ENCODE results near the gene BABAM2. TPM values are rescaled to one million over a fixed set of nuclear protein-coding genes. Genes with fewer than 3 reads are reported as not detected.

The BABAM2 gene
- total RNA-seq, 2 donors from 2014 or later = 36.4 to 40.9 TPM

DNA sequence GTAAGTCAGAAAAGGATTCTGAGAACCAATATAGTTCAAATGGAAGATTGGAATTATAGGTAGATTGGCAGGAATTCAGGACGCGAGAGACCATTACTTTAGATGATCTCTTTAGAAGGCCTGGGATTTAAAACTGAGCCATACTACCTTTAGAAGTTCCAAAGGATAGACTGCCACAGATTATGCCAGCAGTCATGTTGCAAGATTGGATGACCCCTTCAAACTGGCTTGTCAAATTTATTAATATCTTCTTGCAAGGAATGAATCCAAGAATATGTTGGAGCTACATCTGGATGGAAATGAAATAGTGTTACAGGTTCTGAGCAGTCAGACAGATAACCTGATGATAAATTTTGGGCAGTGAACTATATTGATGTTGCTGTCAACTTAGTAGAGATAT is 22.0 kb downstream of the BABAM2 start:
- 95 to 100% methylated on average over 2 of the region's 2 CpGs for WGBS, 2 experiments (ENCODE audit: insufficient coverage in 1 of 2, insufficient read length in 1 of 2)
- H3K9ac ChIP-seq (ENCODE audit: extremely low read depth, low read length, poor library complexity, severe bottlenecking) = no peak overlapping the region

DNA sequence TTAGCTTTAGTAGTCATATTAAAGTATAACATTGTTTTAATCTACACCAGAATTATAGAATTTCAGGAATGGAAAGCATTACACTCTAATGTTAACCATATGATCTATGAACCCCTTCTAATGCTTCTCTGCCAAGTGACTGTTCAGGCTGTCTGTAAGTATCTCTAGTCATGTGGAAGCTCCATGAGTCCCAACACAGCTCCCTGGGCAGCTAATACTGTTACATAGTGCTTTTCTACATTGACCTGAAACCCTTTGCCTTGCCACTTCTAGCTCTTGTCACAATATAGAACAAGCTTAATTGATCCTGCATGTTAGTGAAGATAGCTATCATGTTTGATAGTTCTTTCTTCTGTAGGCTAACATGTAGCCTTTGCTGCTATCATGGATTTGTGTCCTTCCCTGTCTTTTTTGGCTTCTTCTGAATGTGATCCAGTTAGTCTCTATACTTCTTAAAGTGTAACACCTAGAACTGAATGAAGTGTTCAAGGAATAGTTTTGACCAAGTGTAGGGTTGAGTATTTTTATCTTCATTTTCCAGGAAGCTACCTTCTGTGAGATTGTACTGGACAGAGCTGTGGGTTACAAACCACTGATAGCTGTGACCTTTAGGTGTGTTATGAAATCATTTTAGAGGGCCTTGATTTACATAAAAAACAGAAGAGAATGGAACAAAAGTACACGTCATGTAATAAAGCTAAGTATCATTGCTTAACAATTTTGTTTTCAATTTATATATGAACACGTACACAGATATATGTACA is 23.7 kb downstream of the BABAM2 start:
- H3K27ac ChIP-seq (ENCODE audit: low read depth, low read length) = no peak overlapping the region
- H3K36me3 ChIP-seq (ENCODE audit: control insufficient read depth, insufficient read depth, low read length) = no peaks in the 10 kb centered on the region
- H3K4me3 Mint-ChIP-seq = no peak overlapping the region
- no peak for DNase-seq
- H3K9ac ChIP-seq (ENCODE audit: extremely low read depth, low read length, poor library complexity, severe bottlenecking) = no peak overlapping the region
- H3K36me3 Mint-ChIP-seq (ENCODE audit: low read depth) = no peaks in the 10 kb centered on the region
- no peaks in the 10 kb centered on the region for H3K27me3 ChIP-seq (ENCODE audit: control insufficient read depth, insufficient read depth, low read length, poor library complexity, severe bottlenecking)
- WGBS, 2 experiments (ENCODE audit: insufficient coverage in 1 of 2, insufficient read length in 1 of 2) = 100% methylated on average over 1 of the region's 2 CpGs; no CpG with 5 or more reads in 1 of the 2 experiments
- H3K4me1 ChIP-seq (ENCODE audit: control insufficient read depth, insufficient read depth, low read length) = no peaks in the 10 kb centered on the region
- no peaks in the 10 kb centered on the region for H3K27me3 Mint-ChIP-seq (ENCODE audit: insufficient read depth)
- TF ChIP-seq, protein P1, sequence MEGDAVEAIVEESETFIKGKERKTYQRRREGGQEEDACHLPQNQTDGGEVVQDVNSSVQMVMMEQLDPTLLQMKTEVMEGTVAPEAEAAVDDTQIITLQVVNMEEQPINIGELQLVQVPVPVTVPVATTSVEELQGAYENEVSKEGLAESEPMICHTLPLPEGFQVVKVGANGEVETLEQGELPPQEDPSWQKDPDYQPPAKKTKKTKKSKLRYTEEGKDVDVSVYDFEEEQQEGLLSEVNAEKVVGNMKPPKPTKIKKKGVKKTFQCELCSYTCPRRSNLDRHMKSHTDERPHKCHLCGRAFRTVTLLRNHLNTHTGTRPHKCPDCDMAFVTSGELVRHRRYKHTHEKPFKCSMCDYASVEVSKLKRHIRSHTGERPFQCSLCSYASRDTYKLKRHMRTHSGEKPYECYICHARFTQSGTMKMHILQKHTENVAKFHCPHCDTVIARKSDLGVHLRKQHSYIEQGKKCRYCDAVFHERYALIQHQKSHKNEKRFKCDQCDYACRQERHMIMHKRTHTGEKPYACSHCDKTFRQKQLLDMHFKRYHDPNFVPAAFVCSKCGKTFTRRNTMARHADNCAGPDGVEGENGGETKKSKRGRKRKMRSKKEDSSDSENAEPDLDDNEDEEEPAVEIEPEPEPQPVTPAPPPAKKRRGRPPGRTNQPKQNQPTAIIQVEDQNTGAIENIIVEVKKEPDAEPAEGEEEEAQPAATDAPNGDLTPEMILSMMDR (conservative IDR thresholded peaks at IDR 0.05) = no peak
- no peak overlapping the region for H3K4me3 ChIP-seq (ENCODE audit: low read length)
- no peaks in the 10 kb centered on the region for H3K9me3 ChIP-seq (ENCODE audit: control insufficient read depth, low read length)
- H3K4me1 Mint-ChIP-seq = no peaks in the 10 kb centered on the region
- H3K27ac Mint-ChIP-seq = no peak overlapping the region
- H3K9me3 Mint-ChIP-seq = no peaks in the 10 kb centered on the region

More for the DNA sequence above, 22.0 kb downstream of the BABAM2 start:
- H3K4me1 ChIP-seq (ENCODE audit: control insufficient read depth, insufficient read depth, low read length) = no peaks in the 10 kb centered on the region
- no peak overlapping the region for H3K4me3 ChIP-seq (ENCODE audit: low read length)
- TF ChIP-seq, protein P1 (conservative IDR thresholded peaks at IDR 0.05) = no peak
- H3K27me3 ChIP-seq (ENCODE audit: control insufficient read depth, insufficient read depth, low read length, poor library complexity, severe bottlenecking) = no peaks in the 10 kb centered on the region
- H3K9me3 ChIP-seq (ENCODE audit: control insufficient read depth, low read length) = no peaks in the 10 kb centered on the region
- H3K4me1 Mint-ChIP-seq = no peaks in the 10 kb centered on the region
- no peaks in the 10 kb centered on the region for H3K36me3 Mint-ChIP-seq (ENCODE audit: low read depth)
- H3K36me3 ChIP-seq (ENCODE audit: control insufficient read depth, insufficient read depth, low read length) = no peaks in the 10 kb centered on the region
- no peaks in the 10 kb centered on the region for H3K9me3 Mint-ChIP-seq
- no peaks in the 10 kb centered on the region for H3K27me3 Mint-ChIP-seq (ENCODE audit: insufficient read depth)
- no peak overlapping the region for H3K4me3 Mint-ChIP-seq
- H3K27ac Mint-ChIP-seq = no peak overlapping the region
- no peak overlapping the region for H3K27ac ChIP-seq (ENCODE audit: low read depth, low read length)
- DNase-seq = no peak

DNA sequence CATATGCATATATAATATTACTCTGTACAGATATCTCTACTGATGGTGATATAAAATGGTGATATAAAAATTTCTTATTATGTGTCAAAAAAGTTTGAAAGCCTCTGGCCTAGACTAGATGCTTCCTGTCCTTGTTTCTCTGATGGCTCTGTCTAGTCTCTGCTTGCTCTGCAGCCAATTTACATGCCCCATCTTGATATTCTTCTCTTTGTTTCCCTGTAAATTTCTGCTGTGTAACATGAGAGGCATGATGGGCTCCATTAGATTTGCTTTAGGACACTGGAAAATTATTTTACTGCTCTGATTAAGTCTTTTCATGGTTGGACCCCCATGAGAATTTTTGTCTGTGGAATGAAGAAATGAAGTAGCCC is 24.3 kb downstream of the BABAM2 start:
- Mint-ChIP-seq H3K27ac (no peak overlapping the region), H3K4me1 (no peaks in the 10 kb centered on the region), H3K9me3 (no peaks in the 10 kb centered on the region), H3K36me3 (ENCODE audit: low read depth) (no peaks in the 10 kb centered on the region), H3K27me3 (ENCODE audit: insufficient read depth) (no peaks in the 10 kb centered on the region), H3K4me3 (no peak overlapping the region)
- no peaks in the 10 kb centered on the region for H3K36me3 ChIP-seq (ENCODE audit: control insufficient read depth, insufficient read depth, low read length)
- no peaks in the 10 kb centered on the region for H3K9me3 ChIP-seq (ENCODE audit: control insufficient read depth, low read length)
- H3K4me3 ChIP-seq (ENCODE audit: low read length) = no peak overlapping the region
- H3K27me3 ChIP-seq (ENCODE audit: control insufficient read depth, insufficient read depth, low read length, poor library complexity, severe bottlenecking) = no peaks in the 10 kb centered on the region
- H3K4me1 ChIP-seq (ENCODE audit: control insufficient read depth, insufficient read depth, low read length) = no peaks in the 10 kb centered on the region
- TF ChIP-seq, protein P1 (conservative IDR thresholded peaks at IDR 0.05) = no peak
- no peak for DNase-seq
- H3K27ac ChIP-seq (ENCODE audit: low read depth, low read length) = no peak overlapping the region
- no peak overlapping the region for H3K9ac ChIP-seq (ENCODE audit: extremely low read depth, low read length, poor library complexity, severe bottlenecking)

Measured in endodermal cell (in vitro differentiated cells).